Mucosa of rectum (tissue), 2 donors: ENCODE data around the gene P3H2.

ENCODE experiments used
- H3K27ac ChIP-seq, 2 donors: one replicate each; pipeline ENCODE4 v1.7.0; 2013; ENCODE audit warnings: inconsistent platforms in 2 of 2, low read depth in 2 of 2, low read length in 2 of 2
- H3K27me3 ChIP-seq, 2 donors: one replicate each; pipeline ENCODE4 v1.7.0; 2013; ENCODE audit warnings: low read length in 2 of 2; ENCODE audit not compliant: control insufficient read depth in 2 of 2, insufficient read depth in 2 of 2
- H3K36me3 ChIP-seq, 2 donors: one replicate each; pipeline ENCODE4 v1.7.0; 2013; ENCODE audit warnings: low read length in 2 of 2; ENCODE audit not compliant: control insufficient read depth in 2 of 2, insufficient read depth in 2 of 2
- H3K4me1 ChIP-seq, 2 donors: one replicate each; pipeline ENCODE4 v1.7.0; 2013; ENCODE audit warnings: low read length in 2 of 2, mild to moderate bottlenecking in 1 of 2; ENCODE audit not compliant: control insufficient read depth in 2 of 2, insufficient read depth in 2 of 2
- H3K4me3 ChIP-seq, 2 donors: one replicate each; pipeline ENCODE4 v1.7.0; 2013; ENCODE audit warnings: low read length in 2 of 2
- H3K9ac ChIP-seq, 2 donors: one replicate each; pipeline ENCODE4 v1.7.0; 2013; ENCODE audit warnings: low read length in 2 of 2, low read depth in 1 of 2, mild to moderate bottlenecking in 1 of 2
- H3K9me3 ChIP-seq, 2 donors: one replicate each; pipeline ENCODE4 v1.7.0; 2013; ENCODE audit warnings: low read length in 2 of 2; ENCODE audit not compliant: control insufficient read depth in 2 of 2
- donor health status: healthy.
- donor health status: Normal muscosa, but diverticular disease.

The P3H2 gene

DNA sequence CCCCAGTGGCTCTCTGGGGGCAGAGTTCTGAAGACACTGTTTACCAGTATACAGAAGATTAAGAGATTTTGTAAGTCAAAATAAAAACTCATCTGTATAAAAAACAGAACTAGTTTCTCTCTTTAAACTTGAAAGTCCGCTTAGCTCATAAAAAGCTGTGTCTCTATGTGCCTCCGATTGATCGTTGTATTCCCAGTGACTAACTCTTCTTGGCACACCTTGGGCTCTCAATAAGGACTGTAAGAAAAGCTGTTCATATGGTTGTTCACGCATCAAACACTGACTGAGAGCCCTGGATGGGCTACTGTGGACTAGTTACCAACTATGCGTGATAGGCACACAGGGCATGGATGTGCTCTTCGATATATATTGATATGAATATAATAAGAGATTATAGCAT, 107.9 kb downstream of the P3H2 start:
- Histone ChIP-seq H3K27ac (no peak overlapping the region), H3K27me3 (no peaks in the 10 kb centered on the region), H3K4me3 (no peak overlapping the region), H3K9me3 (no peaks in the 10 kb centered on the region), H3K9ac (no peak overlapping the region), H3K36me3 (no peaks in the 10 kb centered on the region), H3K4me1 (peaks cover 0 to 8% of the 10 kb centered on the region in 2 donors)

GRCh38 chr3:190012314-190012782, 108.3 kb downstream of the P3H2 start:
- no peaks in the 10 kb centered on the region for H3K27me3 ChIP-seq
- no peaks in the 10 kb centered on the region for H3K36me3 ChIP-seq
- peaks cover 0 to 8% of the 10 kb centered on the region in 2 donors for H3K4me1 ChIP-seq
- H3K4me3 ChIP-seq = no peak overlapping the region
- no peak overlapping the region for H3K9ac ChIP-seq
- no peaks in the 10 kb centered on the region for H3K9me3 ChIP-seq
- no peak overlapping the region for H3K27ac ChIP-seq

DNA sequence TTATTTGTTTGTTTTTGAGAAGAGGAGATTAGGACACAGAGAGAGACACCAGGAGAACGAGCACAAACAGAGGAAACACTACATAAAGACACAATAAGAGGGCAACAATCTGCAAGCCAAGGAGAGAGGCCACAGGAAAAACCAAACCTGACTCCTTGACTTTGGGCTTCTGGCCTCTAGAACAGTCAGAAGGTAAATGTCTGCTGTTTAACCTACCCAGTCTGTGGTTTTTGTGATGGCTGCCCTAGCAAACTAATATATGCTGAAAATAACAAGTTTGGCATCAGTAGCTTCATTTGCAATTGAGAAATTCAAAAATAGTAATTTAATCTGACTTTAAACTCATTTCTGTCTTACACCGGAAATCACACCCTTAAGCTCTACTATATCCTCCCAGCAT, 110.2 kb downstream of the P3H2 start:
- no peaks in the 10 kb centered on the region for H3K27me3 ChIP-seq

GRCh38 chr3:190009614-190010013, 111.1 kb downstream of the P3H2 start:
- Histone ChIP-seq H3K36me3 (no peaks in the 10 kb centered on the region), H3K4me3 (no peak overlapping the region), H3K9ac (no peak overlapping the region), H3K27ac (no peak overlapping the region), H3K4me1 (peaks cover 2 to 15% of the 10 kb centered on the region in 2 donors), H3K27me3 (no peaks in the 10 kb centered on the region), H3K9me3 (no peaks in the 10 kb centered on the region)

More for the DNA sequence above, 110.2 kb downstream of the P3H2 start:
- Histone ChIP-seq H3K27ac (no peak overlapping the region), H3K4me1 (peaks cover 2 to 14% of the 10 kb centered on the region in 2 donors), H3K9me3 (no peaks in the 10 kb centered on the region), H3K36me3 (no peaks in the 10 kb centered on the region), H3K9ac (no peak overlapping the region), H3K4me3 (no peak overlapping the region)

- H3K27me3 ChIP-seq = no peaks in the 10 kb centered on the region
- no peak overlapping the region for H3K27ac ChIP-seq
- H3K9ac ChIP-seq = no peak overlapping the region
- no peaks in the 10 kb centered on the region for H3K9me3 ChIP-seq
- H3K4me3 ChIP-seq = no peak overlapping the region
- no peaks in the 10 kb centered on the region for H3K36me3 ChIP-seq
- peaks cover 2 to 15% of the 10 kb centered on the region in 2 donors for H3K4me1 ChIP-seq
Observed at GRCh38 chr3:190008432-190008831, 112.3 kb downstream of the P3H2 start.

DNA sequence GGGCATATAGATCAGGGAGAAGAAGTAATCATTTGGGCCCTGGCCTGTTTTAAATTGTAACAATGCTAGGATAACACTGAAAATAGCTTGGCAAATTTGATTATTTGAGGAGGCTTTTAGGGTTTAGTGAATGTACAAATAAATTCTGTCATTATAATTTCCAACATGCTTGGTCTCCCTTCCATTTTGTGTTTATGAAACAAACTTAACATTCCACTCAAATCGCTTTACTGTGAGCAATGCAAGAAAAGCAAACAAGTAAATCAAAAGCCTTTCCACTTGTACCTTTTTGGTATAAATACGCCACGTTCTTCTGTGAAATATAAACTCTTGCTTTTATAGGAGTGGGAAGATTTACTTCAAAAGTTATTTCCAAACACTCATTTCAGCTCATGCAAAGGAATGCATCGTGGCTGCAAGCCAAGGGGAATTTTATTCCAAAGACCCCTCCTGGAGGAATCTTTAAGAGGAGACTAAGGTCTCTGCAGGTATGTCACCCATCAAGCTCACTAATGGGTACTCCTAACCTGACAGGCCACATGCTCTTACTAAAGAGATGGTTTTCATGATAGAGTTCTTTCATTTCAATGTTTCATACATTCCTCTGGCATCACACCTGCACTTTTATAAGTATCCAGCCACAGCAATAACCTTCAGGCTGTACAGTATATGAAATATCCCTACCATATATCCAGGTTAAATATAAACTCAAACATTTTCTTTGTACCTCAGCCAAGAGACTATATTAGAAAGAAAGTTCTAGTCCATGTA, 115.2 kb downstream of the P3H2 start:
- Histone ChIP-seq H3K27ac (no peak overlapping the region), H3K9me3 (no peaks in the 10 kb centered on the region), H3K4me3 (no peak overlapping the region), H3K9ac (no peak overlapping the region), H3K4me1 (peaks cover 2 to 7% of the 10 kb centered on the region in 2 donors), H3K36me3 (no peaks in the 10 kb centered on the region), H3K27me3 (no peaks in the 10 kb centered on the region)

DNA sequence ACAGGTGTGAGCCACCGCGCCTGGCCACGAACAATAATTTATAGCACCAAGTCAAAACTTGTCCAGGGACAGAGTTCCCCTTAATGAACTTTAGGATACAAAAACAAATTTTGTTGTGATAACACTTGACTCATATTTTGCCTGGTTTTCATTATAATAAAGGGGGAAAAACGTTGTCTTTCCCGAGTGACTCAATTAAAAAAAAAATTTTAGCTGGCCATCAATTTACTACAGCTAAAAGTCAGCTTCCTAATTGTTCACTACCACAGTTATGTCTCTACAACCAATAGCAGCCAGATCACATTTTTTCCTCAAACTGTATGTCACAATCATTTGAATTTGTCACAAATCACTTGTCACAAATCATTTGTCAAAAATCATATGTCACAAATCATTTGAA, 116.0 kb downstream of the P3H2 start:
- H3K9me3 ChIP-seq = no peaks in the 10 kb centered on the region
- no peak overlapping the region for H3K4me3 ChIP-seq
- no peaks in the 10 kb centered on the region for H3K27me3 ChIP-seq
- H3K36me3 ChIP-seq = no peaks in the 10 kb centered on the region
- H3K27ac ChIP-seq = no peak overlapping the region
- peaks cover 2 to 7% of the 10 kb centered on the region in 2 donors for H3K4me1 ChIP-seq
- no peak overlapping the region for H3K9ac ChIP-seq

DNA sequence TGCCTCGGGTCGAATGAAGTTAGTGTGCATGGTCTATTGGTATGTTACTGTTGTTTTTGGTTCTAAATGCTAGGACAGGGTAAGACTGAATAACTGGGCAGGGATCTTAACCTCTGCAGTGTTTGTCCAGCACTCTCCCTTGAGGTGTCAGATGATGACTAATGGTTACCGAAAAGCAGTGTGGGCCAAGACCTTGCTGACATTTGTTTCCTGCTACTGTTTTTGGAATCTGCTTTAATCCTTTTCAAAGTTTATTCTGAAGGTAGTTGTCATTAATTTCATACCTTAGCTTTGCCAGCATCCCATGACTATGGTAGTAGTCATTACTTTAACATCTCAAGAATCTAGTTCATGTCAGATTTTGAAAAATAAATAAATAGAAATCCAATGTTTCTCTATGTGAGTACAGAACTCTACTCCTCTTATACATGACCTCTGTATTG, 117.0 kb downstream of the P3H2 start:
- H3K4me3 ChIP-seq = no peak overlapping the region
- H3K4me1 ChIP-seq = peaks cover 2 to 7% of the 10 kb centered on the region in 2 donors
- no peak overlapping the region for H3K9ac ChIP-seq
- H3K9me3 ChIP-seq = no peaks in the 10 kb centered on the region
- no peaks in the 10 kb centered on the region for H3K36me3 ChIP-seq
- no peaks in the 10 kb centered on the region for H3K27me3 ChIP-seq
- H3K27ac ChIP-seq = no peak overlapping the region

DNA sequence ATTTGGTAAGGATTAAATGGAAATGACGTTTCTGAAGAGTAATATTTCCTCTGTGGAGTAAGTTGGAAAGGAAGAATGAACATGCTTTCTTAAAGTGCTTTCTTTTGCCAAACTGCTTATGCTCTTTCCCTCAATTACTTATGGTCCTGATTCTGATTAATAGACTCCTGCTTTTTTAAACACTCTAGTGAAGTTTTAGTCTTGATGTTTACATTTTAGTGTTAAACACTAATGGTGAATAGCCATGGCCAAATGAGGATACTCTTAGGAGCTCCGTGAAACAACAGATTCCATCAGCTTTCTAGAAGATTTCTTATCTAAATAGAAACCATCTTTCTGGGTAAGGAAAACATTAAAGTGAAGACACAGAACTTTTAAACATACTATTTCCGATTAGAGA, 117.6 kb downstream of the P3H2 start:
- H3K9ac ChIP-seq = no peak overlapping the region
- peaks cover 2 to 7% of the 10 kb centered on the region in 2 donors for H3K4me1 ChIP-seq
- no peak overlapping the region for H3K27ac ChIP-seq
- H3K4me3 ChIP-seq = no peak overlapping the region
- no peaks in the 10 kb centered on the region for H3K36me3 ChIP-seq
- no peaks in the 10 kb centered on the region for H3K27me3 ChIP-seq
- H3K9me3 ChIP-seq = no peaks in the 10 kb centered on the region

DNA sequence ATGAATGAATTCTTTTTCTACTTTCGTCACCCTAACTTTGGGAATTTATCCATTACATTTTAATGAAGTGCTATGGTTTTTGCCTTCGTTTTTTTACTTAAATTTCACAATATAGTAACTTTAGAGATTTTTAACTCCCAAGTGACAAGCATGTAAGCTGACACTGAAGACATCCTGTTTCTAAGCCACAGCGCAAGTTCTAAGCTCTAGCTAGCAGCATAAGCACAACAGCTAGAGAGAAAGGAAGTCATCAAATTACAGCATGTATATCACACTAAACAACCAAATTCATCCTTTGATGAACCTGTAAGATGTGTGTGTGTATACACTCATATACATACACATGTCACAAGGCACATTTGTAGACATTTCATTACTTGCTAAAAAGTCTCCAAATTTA, 119.3 kb downstream of the P3H2 start:
- Histone ChIP-seq H3K27ac (no peak overlapping the region), H3K36me3 (no peaks in the 10 kb centered on the region), H3K9ac (no peak overlapping the region), H3K4me3 (no peak overlapping the region), H3K4me1 (peaks cover under 1 to 7% of the 10 kb centered on the region in 2 donors), H3K27me3 (no peaks in the 10 kb centered on the region), H3K9me3 (no peaks in the 10 kb centered on the region)
